SJSA1 (cell line): Measurements from ENCODE around the gene MYO5B. TPM values are rescaled to one million over a fixed set of nuclear protein-coding genes. Genes with fewer than 3 reads are reported as not detected.
"Not testable (repeated sequence)": the region's sequence is repeated elsewhere in the genome, so short reads cannot be mapped to it uniquely, and the experiment has no call there.

Source experiments
- DNase-seq, 2 experiments: peaks; one replicate each; pipeline ENCODE4 v3.0.0-alpha.2; 2015 to 2020; ENCODE audit warnings: low spot score in 2 of 2, low read depth in 1 of 2
- H3K27ac ChIP-seq: fragments of 250-450 bp; sonication (Bioruptor Pico); 2 replicates; pipeline ENCODE4 v1.5.1; 2020; ENCODE audit warnings: mild to moderate bottlenecking, moderate library complexity
- H3K27me3 ChIP-seq: fragments of 250-450 bp; sonication (Bioruptor Pico); replicated peaks from 2 replicates; pipeline ENCODE4 v1.5.1; 2020; ENCODE audit warnings: mild to moderate bottlenecking, moderate library complexity
- H3K36me3 ChIP-seq: fragments of 250-450 bp; sonication (Bioruptor Pico); 2 replicates; pipeline ENCODE4 v1.5.1; 2020; ENCODE audit warnings: mild to moderate bottlenecking
- H3K4me1 ChIP-seq: fragments of 250-450 bp; sonication (Bioruptor Pico); replicated peaks from 2 replicates; pipeline ENCODE4 v1.6.1; 2021; ENCODE audit warnings: mild to moderate bottlenecking
- H3K4me3 ChIP-seq: fragments of 250-450 bp; sonication (Bioruptor Pico); 2 replicates; pipeline ENCODE4 v1.5.1; 2020; ENCODE audit warnings: mild to moderate bottlenecking
- H3K9me3 ChIP-seq: fragments of 250-450 bp; sonication (Bioruptor Pico); replicated peaks from 2 replicates; pipeline ENCODE4 v1.5.1; 2020; ENCODE audit warnings: mild to moderate bottlenecking
- total RNA-seq: library from RNA; depleted of rRNA; stranded (reverse); fragments of >200 nt; shearing (Covaris generic); gene quantifications from 2 replicates; pipeline ENCODE4 v1.2.3, GENCODE V29; 2014

Gene MYO5B
- total RNA-seq, 1 experiment from 2014 or later: 3.4 TPM

DNA sequence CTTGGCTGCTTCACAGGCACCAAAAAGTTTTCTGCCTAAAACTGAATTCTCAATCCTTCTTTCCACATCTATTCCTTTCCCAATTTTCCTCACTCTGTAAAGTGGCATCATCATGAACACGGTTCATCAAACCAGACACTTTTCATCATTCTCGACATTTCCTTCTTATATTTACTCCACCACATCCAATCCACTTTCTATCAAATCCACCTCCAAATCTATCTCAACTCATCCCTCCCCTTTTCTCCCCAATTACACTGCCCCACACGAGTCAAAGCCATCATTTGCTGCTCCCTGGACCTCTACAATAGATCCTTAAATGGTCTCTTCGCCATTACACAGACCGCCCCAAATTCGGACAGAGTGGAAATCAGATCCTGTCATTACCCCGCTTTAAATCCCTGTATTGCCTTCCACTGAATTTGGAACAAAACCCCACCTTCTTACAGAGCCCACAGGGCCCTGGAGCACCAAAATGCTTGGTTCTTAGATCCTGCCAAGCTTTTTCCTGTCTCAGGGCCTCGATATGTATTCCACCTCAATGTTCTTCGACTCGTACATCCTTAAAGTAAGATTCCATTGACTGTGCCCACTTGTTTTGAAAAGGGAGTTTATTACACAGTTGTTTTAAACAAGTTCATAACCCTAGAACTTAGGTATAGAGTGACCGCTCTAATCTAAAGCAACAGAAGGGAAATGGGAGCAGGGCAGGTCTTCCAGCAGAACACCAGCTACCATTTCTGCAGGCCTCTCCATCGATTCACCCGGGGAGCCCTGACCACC is 382.5 kb downstream of the MYO5B start:
- Histone ChIP-seq H3K27me3 (no peaks in the 10 kb centered on the region), H3K4me3 (peak overlapping the region; percentile 67), H3K9me3 (peaks cover 5% of the 10 kb centered on the region), H3K36me3 (peaks cover 17% of the 10 kb centered on the region), H3K27ac (peak overlapping the region; percentile 94), H3K4me1 (peaks cover 23% of the 10 kb centered on the region)
- peak in 1 of 2 experiments; percentile 54 for DNase-seq

GRCh38 chr18:49811151-49811938 is 383.6 kb downstream of the MYO5B start:
- DNase-seq: no peak
- H3K9me3 ChIP-seq: peaks cover 5% of the 10 kb centered on the region

GRCh38 chr18:49808553-49809191 is 386.3 kb downstream of the MYO5B start:
- peaks cover 15% of the 10 kb centered on the region for H3K36me3 ChIP-seq
- not testable (repeated sequence) for H3K9me3 ChIP-seq, H3K27me3 ChIP-seq, H3K4me3 ChIP-seq, DNase-seq, H3K27ac ChIP-seq
- peaks cover 19% of the 10 kb centered on the region for H3K4me1 ChIP-seq

More at GRCh38 chr18:49811151-49811938, 383.6 kb downstream of the MYO5B start:
- Histone ChIP-seq H3K4me1 (peaks cover 23% of the 10 kb centered on the region), H3K36me3 (peaks cover 17% of the 10 kb centered on the region), H3K4me3 (no peak overlapping the region), H3K27ac (no peak overlapping the region), H3K27me3 (no peaks in the 10 kb centered on the region)

DNA sequence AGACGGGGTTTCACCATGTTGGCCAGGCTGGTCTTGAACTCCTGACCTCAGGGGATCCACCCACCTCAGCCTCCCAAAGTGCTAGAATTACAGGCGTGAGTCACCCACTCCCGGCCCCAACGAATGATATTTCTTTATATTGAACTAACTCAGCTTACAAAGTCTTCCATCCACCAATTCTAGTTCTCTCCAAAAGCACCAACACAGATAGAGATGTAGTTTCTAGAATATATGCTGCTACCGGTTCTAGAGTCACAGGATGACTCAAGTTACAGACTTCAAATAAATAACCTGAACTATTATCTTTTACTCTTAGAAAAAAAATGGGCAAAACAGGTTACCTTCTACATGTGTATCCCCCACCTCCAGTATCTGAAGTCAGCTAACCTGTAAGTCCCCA is 390.9 kb downstream of the MYO5B start:
- Histone ChIP-seq H3K4me1 (no peaks in the 10 kb centered on the region), H3K4me3 (no peak overlapping the region), H3K27ac (no peak overlapping the region), H3K27me3 (no peaks in the 10 kb centered on the region), H3K9me3 (peaks cover under 1% of the 10 kb centered on the region; the same call in 1 of the 2 replicates), H3K36me3 (peaks cover 20% of the 10 kb centered on the region)
- DNase-seq: no peak

- Histone ChIP-seq H3K27ac (no peak overlapping the region), H3K4me3 (no peak overlapping the region), H3K9me3 (no peaks in the 10 kb centered on the region), H3K4me1 (no peaks in the 10 kb centered on the region), H3K27me3 (no peaks in the 10 kb centered on the region), H3K36me3 (peaks cover 17% of the 10 kb centered on the region)
- no peak for DNase-seq
Observed at GRCh38 chr18:49802623-49803022, 392.3 kb downstream of the MYO5B start.

DNA sequence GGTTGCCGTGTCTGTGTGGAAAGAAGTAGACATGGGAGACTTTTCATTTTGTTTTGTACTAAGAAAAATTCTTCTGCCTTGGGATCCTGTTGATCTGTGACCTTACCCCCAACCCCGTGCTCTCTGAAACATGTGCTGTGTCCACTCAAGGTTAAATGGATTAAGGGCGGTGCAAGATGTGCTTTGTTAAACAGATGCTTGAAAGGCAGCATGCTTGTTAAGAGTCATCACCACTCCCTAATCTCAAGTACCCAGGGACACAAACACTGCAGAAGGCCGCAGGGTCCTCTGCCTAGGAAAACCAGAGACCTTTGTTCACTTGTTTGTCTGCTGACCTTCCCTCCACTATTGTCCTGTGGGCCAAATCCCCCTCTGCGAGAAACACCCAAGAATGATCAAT is 394.5 kb downstream of the MYO5B start:
- not testable (repeated sequence) for H3K4me3 ChIP-seq, DNase-seq, H3K27ac ChIP-seq, H3K9me3 ChIP-seq, H3K4me1 ChIP-seq, H3K27me3 ChIP-seq
- peaks cover 37% of the 10 kb centered on the region for H3K36me3 ChIP-seq

DNA sequence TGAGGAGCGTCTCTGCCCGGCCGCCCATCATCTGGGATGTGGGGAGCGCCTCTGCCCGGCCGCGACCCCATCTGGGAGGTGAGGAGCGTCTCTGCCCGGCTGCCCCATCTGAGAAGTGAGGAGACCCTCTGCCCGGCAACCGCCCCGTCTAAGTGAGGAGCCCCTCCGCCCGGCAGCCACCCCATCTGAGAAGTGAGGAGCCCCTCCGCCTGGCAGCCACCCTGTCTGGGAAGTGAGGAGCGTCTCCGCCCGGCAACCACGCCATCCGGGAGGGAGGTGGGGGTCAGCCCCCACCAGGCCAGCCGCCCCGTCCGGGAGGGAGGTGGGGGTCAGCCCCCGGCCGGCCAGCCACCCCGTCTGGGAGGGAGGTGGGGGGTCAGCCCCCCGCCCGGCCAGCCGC is 395.1 kb downstream of the MYO5B start:
- peaks cover 44% of the 10 kb centered on the region for H3K36me3 ChIP-seq
- DNase-seq, H3K4me1 ChIP-seq, H3K27me3 ChIP-seq, H3K9me3 ChIP-seq, H3K27ac ChIP-seq, H3K4me3 ChIP-seq: not testable (repeated sequence)

DNA sequence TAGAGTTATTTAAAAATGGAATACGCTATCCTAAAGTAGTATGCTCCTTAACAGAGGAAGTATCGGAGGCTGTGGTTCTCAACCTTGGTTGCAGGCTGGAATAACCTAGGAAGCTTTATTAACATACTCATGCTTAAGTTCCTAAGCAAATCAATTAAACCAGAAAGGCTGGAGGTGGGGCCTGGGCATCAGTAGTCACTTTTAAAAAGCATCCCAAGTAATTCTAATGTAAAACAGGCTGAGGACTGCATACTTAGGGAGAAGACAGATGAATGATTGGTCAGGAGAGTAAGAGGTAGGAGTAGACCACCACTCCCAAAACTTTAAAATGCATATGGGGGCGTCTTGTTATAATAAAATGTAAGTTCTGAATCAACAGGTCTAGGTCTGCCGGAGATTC is 396.9 kb downstream of the MYO5B start:
- Histone ChIP-seq H3K27me3 (no peaks in the 10 kb centered on the region), H3K4me1 (peaks cover 7% of the 10 kb centered on the region; the same call in 1 of the 2 replicates), H3K27ac (no peak overlapping the region), H3K9me3 (no peaks in the 10 kb centered on the region), H3K4me3 (no peak overlapping the region), H3K36me3 (peaks cover 57% of the 10 kb centered on the region)
- no peak for DNase-seq

- H3K36me3 ChIP-seq: peaks cover 55% of the 10 kb centered on the region
- DNase-seq: no peak
- H3K27ac ChIP-seq: no peak overlapping the region
- H3K27me3 ChIP-seq: no peaks in the 10 kb centered on the region
- no peak overlapping the region for H3K4me3 ChIP-seq
- H3K9me3 ChIP-seq: no peaks in the 10 kb centered on the region
- H3K4me1 ChIP-seq: peaks cover 7% of the 10 kb centered on the region; the same call in 1 of the 2 replicates
Observed at GRCh38 chr18:49795612-49796552, 399.1 kb downstream of the MYO5B start.

- Histone ChIP-seq H3K9me3 (no peaks in the 10 kb centered on the region), H3K36me3 (peaks cover 67% of the 10 kb centered on the region), H3K4me1 (peaks cover 7% of the 10 kb centered on the region; the same call in 1 of the 2 replicates), H3K4me3 (no peak overlapping the region), H3K27ac (no peak overlapping the region), H3K27me3 (no peaks in the 10 kb centered on the region)
- no peak for DNase-seq
Observed at GRCh38 chr18:49794743-49795142, 400.2 kb downstream of the MYO5B start.

- Histone ChIP-seq H3K36me3 (peaks cover 80% of the 10 kb centered on the region), H3K4me1 (peaks cover 14% of the 10 kb centered on the region)
- not testable (repeated sequence) for H3K27me3 ChIP-seq, H3K27ac ChIP-seq, DNase-seq, H3K9me3 ChIP-seq, H3K4me3 ChIP-seq
Observed at GRCh38 chr18:49789560-49790134, 405.3 kb downstream of the MYO5B start.

DNA sequence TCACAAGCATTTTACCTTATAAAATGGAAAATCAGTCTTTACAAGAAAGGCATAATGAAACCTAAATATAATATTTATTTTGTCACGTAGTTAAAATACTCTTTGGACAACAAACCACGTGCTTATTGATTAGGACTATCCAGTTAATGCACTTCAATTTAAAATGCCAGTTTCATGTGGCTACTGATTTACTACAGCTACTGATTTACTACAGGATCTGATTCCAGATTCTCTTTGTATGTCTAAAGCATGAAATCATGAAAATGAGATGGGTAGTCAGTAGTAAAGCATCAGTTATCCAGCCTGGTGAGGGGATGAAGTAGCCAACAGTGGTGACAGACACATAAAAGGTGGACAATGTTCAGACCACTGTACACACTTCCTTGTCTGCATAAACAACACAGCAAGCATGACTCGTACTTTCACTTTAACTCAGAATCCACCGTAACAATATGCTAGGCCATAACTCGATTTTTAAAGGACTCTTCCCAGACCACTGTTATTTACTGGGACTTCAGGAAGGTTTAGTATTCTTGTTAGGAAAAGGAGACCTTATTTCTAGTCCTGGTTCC is 406.5 kb downstream of the MYO5B start:
- Histone ChIP-seq H3K9me3 (no peaks in the 10 kb centered on the region), H3K27ac (peak overlapping the region; percentile 43), H3K4me1 (peaks cover 14% of the 10 kb centered on the region), H3K27me3 (no peaks in the 10 kb centered on the region), H3K4me3 (no peak overlapping the region), H3K36me3 (peaks cover 82% of the 10 kb centered on the region)
- DNase-seq: peak in 1 of 2 experiments; percentile 25
